Naive thymus-derived CD8-positive, alpha-beta T cell (primary cell): ENCODE measurements around the gene POU2F2. TPM values are rescaled to one million over a fixed set of nuclear protein-coding genes. Genes with fewer than 3 reads are reported as not detected.

ENCODE experiments used
- ATAC-seq, 2 donors: fragments of 150-1000 bp; cut with Tn5 transposase in 1 of 2; sonication (Bioruptor Pico), chemical (Tn5 transposase) in 1 of 2; 1 replicate in 1 of 2; 2 replicates in 1 of 2; pipeline ENCODE4 v1.10.0; 2021; ENCODE audit warnings: mild to moderate bottlenecking in 2 of 2, moderate library complexity in 2 of 2
- POLR2A ChIA-PET: fragments of 350-600 bp; sonication (Branson Sonifier 250); formaldehyde crosslinking; loops from one replicate; lab custom pipeline; 2021; ENCODE audit warnings: antibody characterized with exemption; lab: Charles Lee
- DNase-seq, 10 donors: peaks; one replicate each; pipeline versions ENCODE4 v3.0.0 to v3.0.0-alpha.2; 2020 to 2022
- H3K27ac Mint-ChIP-seq, 10 donors: one replicate each; pipeline ENCODE4 v1.8.0; 2020 to 2022; ENCODE audit warnings: mild to moderate bottlenecking in 10 of 10, mixed read lengths in 10 of 10, moderate library complexity in 4 of 10, inconsistent platforms in 1 of 10
- H3K27me3 Mint-ChIP-seq, 5 donors: one replicate each; pipeline ENCODE4 v1.8.0; 2021 to 2022; ENCODE audit warnings: mixed read lengths in 5 of 5
- H3K36me3 Mint-ChIP-seq, 3 donors: one replicate each; pipeline ENCODE4 v1.8.0; 2020 to 2022; ENCODE audit warnings: mixed read lengths in 3 of 3, mild to moderate bottlenecking in 2 of 3, inconsistent platforms in 1 of 3
- H3K4me1 Mint-ChIP-seq, 4 donors: one replicate each; pipeline ENCODE4 v1.8.0; 2021 to 2022; ENCODE audit warnings: mixed read lengths in 4 of 4
- H3K4me3 Mint-ChIP-seq, 10 donors: one replicate each; pipeline ENCODE4 v1.8.0; 2020 to 2022; ENCODE audit warnings: mild to moderate bottlenecking in 10 of 10, mixed read lengths in 10 of 10, moderate library complexity in 6 of 10, inconsistent platforms in 1 of 10
- H3K9me3 Mint-ChIP-seq, 9 donors: one replicate each; pipeline ENCODE4 v1.8.0; 2020 to 2022; ENCODE audit warnings: mixed read lengths in 9 of 9, mild to moderate bottlenecking in 3 of 9, inconsistent platforms in 1 of 9, moderate library complexity in 1 of 9
- polyA plus RNA-seq, 3 donors: library from polyadenylated mRNA; unstranded; fragments of 300-500 nt; fragmentation: Illumina TruSeq; gene quantifications; one replicate each; pipeline ENCODE4 v1.2.3, GENCODE V29; 2021
- total RNA-seq, 8 experiments: library from RNA in 2 of 8; stranded (reverse) in 2 of 8; gene quantifications; one replicate each; pipeline ENCODE4 v1.2.3 and lab custom pipeline; 2021 to 2026

POU2F2 gene
- total and polyA plus RNA-seq, 5 experiments from 2014 or later, result 2.4 to 88.5 (median 6.6) TPM

DNA sequence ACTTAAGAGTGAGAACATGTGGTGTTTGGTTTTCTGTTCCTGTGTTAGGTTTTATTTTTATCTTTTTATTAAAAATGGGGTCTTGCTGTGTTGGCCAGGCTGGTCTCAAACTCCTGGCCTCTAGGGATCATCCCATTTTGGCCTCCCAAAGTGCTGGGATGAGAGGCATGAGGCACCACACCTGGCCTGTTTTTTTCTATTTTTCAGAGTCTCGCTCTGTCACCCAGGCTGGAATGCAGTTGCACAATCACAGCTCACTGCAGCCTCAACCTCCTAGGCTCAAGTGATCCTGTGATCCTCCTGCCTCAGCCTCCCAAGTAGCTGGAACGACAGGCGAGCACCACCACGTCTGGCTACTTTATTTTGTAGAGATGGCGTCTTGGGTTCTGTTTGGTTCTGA, 48.7 kb downstream of the POU2F2 start:
- Mint-ChIP-seq H3K27me3 (no peaks in the 10 kb centered on the region), H3K27ac (peak overlapping the region in 4 of 10 donors; percentile 15 to 36 (median 24)), H3K9me3 (no peaks in the 10 kb centered on the region), H3K4me1 (peaks cover 9 to 28% (median 15%) of the 10 kb centered on the region in 4 donors), H3K36me3 (peaks cover 0 to 37% (median 2%) of the 10 kb centered on the region in 3 donors), H3K4me3 (no peak overlapping the region)
- no peak for ATAC-seq
- no peak for DNase-seq
- POLR2A ChIA-PET, result no interaction called here

DNA sequence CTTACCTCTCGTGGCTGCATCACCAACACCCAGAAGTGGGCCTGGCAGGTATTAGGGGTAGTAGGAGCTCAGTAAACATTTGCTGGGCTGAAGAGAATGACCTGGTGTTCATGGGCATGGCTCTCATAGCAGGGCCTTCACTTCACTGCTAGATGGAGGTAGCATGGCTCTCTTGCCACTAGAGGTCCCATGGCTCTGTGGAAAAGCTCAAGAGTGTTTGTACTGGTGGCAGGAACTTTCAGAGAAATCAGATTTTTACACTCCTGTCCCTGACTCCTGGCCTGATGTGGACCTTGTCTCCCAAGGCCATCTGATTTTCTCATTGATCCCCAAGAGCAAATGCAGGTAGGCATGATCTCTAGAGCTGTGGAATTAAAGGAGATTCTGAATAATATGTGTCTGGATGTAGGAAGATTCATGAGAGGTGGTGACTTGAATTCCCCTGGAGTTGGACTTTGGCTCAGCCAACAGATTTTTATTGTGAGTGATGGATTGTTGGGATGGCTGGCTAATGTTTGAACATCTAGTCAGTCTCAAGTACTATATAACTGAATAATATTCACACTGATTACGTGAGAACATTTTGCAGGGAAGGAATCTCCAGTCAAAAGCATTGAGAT, 50.6 kb downstream of the POU2F2 start:
- POLR2A ChIA-PET, result interaction anchor here (0.9 to 2.0 kb wide), 3 partner anchors 14 to 161 kb away, joined by 3 to 6 read pairs (median 3); partner anchors contain the start of gene GSK3A
- DNase-seq (no peak), ATAC-seq (peak; percentile 51 to 57)
- Mint-ChIP-seq H3K9me3 (no peaks in the 10 kb centered on the region), H3K4me1 (peaks cover 24 to 34% (median 29%) of the 10 kb centered on the region in 4 donors), H3K36me3 (peaks cover 0 to 43% (median 2%) of the 10 kb centered on the region in 3 donors), H3K27ac (peak overlapping the region; percentile 38 to 88 (median 66)), H3K4me3 (peak overlapping the region in 1 of 10 donors; percentile 39), H3K27me3 (no peaks in the 10 kb centered on the region)

GRCh38 chr19:42080764-42081375, 51.4 kb downstream of the POU2F2 start:
- H3K27ac Mint-ChIP-seq, result peak overlapping the region in 5 of 10 donors; percentile 29 to 88 (median 50)
- peaks cover 0 to 43% (median 2%) of the 10 kb centered on the region in 3 donors for H3K36me3 Mint-ChIP-seq
- no peak overlapping the region for H3K4me3 Mint-ChIP-seq
- H3K9me3 Mint-ChIP-seq, result no peaks in the 10 kb centered on the region
- DNase-seq, result no peak
- peaks cover 27 to 42% (median 34%) of the 10 kb centered on the region in 4 donors for H3K4me1 Mint-ChIP-seq
- POLR2A ChIA-PET, result interaction anchor here (0.9 to 2.0 kb wide), 3 partner anchors 15 to 162 kb away, joined by 3 to 6 read pairs (median 3); partner anchors contain the start of gene GSK3A
- no peak for ATAC-seq
- peaks cover 0 to 1% (median 0%) of the 10 kb centered on the region in 5 donors for H3K27me3 Mint-ChIP-seq

- Mint-ChIP-seq H3K27me3 (peaks cover 0 to 2% (median 0%) of the 10 kb centered on the region in 5 donors), H3K36me3 (peaks cover 0 to 43% (median 2%) of the 10 kb centered on the region in 3 donors), H3K9me3 (no peaks in the 10 kb centered on the region), H3K4me1 (peaks cover 32 to 50% (median 40%) of the 10 kb centered on the region in 4 donors), H3K27ac (peak overlapping the region in 1 of 10 donors; percentile 53), H3K4me3 (peak overlapping the region in 1 of 10 donors; percentile 45)
- DNase-seq, result no peak
- ATAC-seq, result no peak
- POLR2A ChIA-PET, result interaction anchor here (0.9 kb wide), 1 partner anchor 162 kb away, joined by 3 read pairs; the partner anchor contains the start of gene GSK3A
Measured at GRCh38 chr19:42079886-42080763, 52.1 kb downstream of the POU2F2 start.

DNA sequence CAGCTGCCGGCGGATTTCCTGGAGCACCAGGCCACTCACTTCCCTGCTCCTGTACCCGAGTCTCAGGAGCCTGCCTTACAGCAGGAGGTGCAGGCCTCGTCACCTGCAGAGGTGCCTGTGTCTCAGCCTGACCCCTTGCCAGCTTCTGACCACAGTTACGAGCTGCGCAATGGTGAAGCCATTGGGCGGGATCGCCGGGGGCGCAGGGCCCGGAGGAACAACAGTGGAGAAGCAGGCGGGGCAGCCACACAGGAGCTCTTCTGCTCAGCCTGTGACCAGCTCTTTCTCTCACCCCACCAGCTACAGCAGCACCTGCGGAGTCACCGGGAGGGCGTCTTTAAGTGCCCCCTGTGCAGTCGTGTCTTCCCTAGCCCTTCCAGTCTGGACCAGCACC, 53.0 kb downstream of the POU2F2 start:
- Mint-ChIP-seq H3K4me1 (peaks cover 32 to 52% (median 46%) of the 10 kb centered on the region in 4 donors), H3K27me3 (peaks cover 0 to 2% (median 0%) of the 10 kb centered on the region in 5 donors), H3K4me3 (peak overlapping the region in 2 of 10 donors; percentile 15 to 45), H3K36me3 (peaks cover 0 to 43% (median 2%) of the 10 kb centered on the region in 3 donors), H3K9me3 (no peaks in the 10 kb centered on the region), H3K27ac (peak overlapping the region in 4 of 10 donors; percentile 3 to 63 (median 50))
- POLR2A ChIA-PET, result no interaction called here
- DNase-seq (no peak), ATAC-seq (no peak)

- peak overlapping the region in 7 of 10 donors; percentile 39 to 100 (median 90) for H3K27ac Mint-ChIP-seq
Measured at GRCh38 chr19:42078538-42079275, 53.5 kb downstream of the POU2F2 start.

GRCh38 chr19:42078058-42078457, 54.2 kb downstream of the POU2F2 start:
- peak overlapping the region; percentile 20 to 100 (median 95) for H3K27ac Mint-ChIP-seq
- H3K27me3 Mint-ChIP-seq, result peaks cover 0 to 2% (median 0%) of the 10 kb centered on the region in 5 donors
- H3K9me3 Mint-ChIP-seq, result no peaks in the 10 kb centered on the region
- POLR2A ChIA-PET, result no interaction called here
- peaks cover 0 to 40% (median 2%) of the 10 kb centered on the region in 3 donors for H3K36me3 Mint-ChIP-seq
- H3K4me1 Mint-ChIP-seq, result peaks cover 32 to 52% (median 46%) of the 10 kb centered on the region in 4 donors
- H3K4me3 Mint-ChIP-seq, result peak overlapping the region in 9 of 10 donors; percentile 16 to 96 (median 94)
- no peak for ATAC-seq
- no peak for DNase-seq

More at GRCh38 chr19:42078538-42079275, 53.5 kb downstream of the POU2F2 start:
- ATAC-seq, result no peak
- peaks cover 32 to 52% (median 46%) of the 10 kb centered on the region in 4 donors for H3K4me1 Mint-ChIP-seq
- H3K4me3 Mint-ChIP-seq, result peak overlapping the region in 8 of 10 donors; percentile 16 to 96 (median 92)
- POLR2A ChIA-PET, result no interaction called here
- peaks cover 0 to 2% (median 0%) of the 10 kb centered on the region in 5 donors for H3K27me3 Mint-ChIP-seq
- no peak for DNase-seq
- peaks cover 0 to 40% (median 2%) of the 10 kb centered on the region in 3 donors for H3K36me3 Mint-ChIP-seq
- H3K9me3 Mint-ChIP-seq, result no peaks in the 10 kb centered on the region

GRCh38 chr19:42076380-42076944, 55.8 kb downstream of the POU2F2 start:
- Mint-ChIP-seq H3K36me3 (peaks cover 0 to 29% (median 2%) of the 10 kb centered on the region in 3 donors), H3K4me3 (peak overlapping the region; percentile 84 to 96 (median 92)), H3K27me3 (peaks cover 0 to 2% (median 0%) of the 10 kb centered on the region in 5 donors), H3K27ac (peak overlapping the region; percentile 90 to 100 (median 95)), H3K4me1 (peaks cover 28 to 43% (median 41%) of the 10 kb centered on the region in 4 donors), H3K9me3 (no peaks in the 10 kb centered on the region)
- POLR2A ChIA-PET, result interaction anchor here (0.5 to 1.5 kb wide), 13 partner anchors 10 to 641 kb away, joined by 3 to 6 read pairs (median 3); partner anchors contain the start of gene RABAC1
- DNase-seq, result peak in 6 of 10 donors; percentile 15 to 72 (median 34)
- peak in 1 of 2 donors; percentile 5 for ATAC-seq

DNA sequence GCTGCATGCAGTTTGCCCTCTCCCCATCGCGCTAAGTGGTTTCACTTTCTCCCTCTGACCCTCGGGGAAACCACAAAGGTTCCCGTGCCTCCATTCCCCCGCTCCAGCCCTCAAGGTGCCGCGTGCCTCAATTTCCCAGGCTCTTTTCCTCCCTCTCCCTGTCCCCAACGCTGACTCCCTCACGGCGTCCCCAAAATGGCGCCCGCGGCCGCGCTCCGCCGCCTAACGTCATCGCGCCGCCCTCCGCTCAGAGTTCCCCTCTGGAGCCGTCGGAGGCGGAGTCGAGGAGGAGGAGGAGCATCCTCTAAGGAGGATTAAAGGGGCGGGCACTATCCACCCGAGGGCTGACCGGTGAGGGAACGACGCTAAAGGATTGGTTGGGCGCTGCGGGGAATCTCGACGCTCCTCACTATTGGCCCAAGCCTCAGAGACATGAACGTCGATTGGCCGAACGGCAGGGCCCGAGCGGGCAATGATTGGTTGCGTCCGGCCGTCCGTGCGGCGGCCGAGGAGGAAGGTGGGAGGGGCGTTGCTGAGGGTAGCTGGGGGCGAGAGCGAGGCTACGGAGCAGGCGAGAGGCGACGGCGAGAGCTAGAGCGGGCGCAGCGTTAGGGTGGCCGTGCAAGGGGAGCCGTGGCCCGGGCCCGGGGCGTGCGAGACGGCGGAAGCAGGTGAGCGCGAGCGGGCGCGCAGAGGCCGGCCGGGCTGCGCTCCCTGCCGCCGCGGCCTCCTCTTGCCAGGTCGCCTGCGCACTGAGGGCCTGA, 56.4 kb downstream of the POU2F2 start, which contains the start of gene ZNF574:
ZNF574 (plus strand) TSS at position 551 of the 764 bp plus-strand sequence. CDS start 2,441 bp downstream, outside the sequence.
- Mint-ChIP-seq H3K27ac (peak within 1 kb of the TSS; percentile 98 to 100 (median 100)), H3K4me1 (peaks cover 26 to 40% (median 36%) of the 10 kb centered on the region in 4 donors), H3K4me3 (peak within 1 kb of the TSS; percentile 93 to 99 (median 98)), H3K9me3 (no peaks in the 10 kb centered on the region), H3K36me3 (peaks cover 0 to 23% (median 0%) of the 10 kb centered on the region in 3 donors), H3K27me3 (peaks cover 0 to 7% (median 0%) of the 10 kb centered on the region in 5 donors)
- DNase-seq (peak; percentile 92 to 99 (median 97)), ATAC-seq (peak; percentile 94 to 95)
- POLR2A ChIA-PET, result interaction anchor here (0.6 to 1.5 kb wide), 11 partner anchors 11 to 640 kb away, joined by 3 to 6 read pairs (median 3); partner anchors contain the start of gene RABAC1

DNA sequence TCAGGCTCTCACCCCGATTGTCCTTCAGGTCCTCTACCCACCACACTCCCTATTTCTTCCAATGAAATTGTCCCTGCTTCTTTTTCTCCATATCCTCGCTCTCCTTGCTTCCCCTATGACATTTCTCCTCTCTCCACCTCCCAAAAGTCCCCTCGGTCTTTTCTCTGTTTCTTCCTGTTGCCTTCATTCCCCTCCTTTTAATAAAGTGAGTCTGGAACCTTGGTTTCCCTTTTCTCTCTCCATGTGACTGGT, 57.0 kb downstream of the POU2F2 start:
- ATAC-seq (peak; percentile 2 to 3), DNase-seq (peak in 1 of 10 donors; percentile 31)
- H3K36me3 Mint-ChIP-seq, result peaks cover 0 to 19% (median 0%) of the 10 kb centered on the region in 3 donors
- H3K4me3 Mint-ChIP-seq, result peak overlapping the region; percentile 93 to 99 (median 98)
- POLR2A ChIA-PET, result interaction anchor here (0.6 kb wide), 2 partner anchors 110 to 175 kb away, joined by 3 to 4 read pairs; no protein-coding TSS in a partner anchor
- H3K27me3 Mint-ChIP-seq, result peaks cover 0 to 9% (median 0%) of the 10 kb centered on the region in 5 donors
- peaks cover 29 to 40% (median 36%) of the 10 kb centered on the region in 4 donors for H3K4me1 Mint-ChIP-seq
- peak overlapping the region; percentile 98 to 100 (median 100) for H3K27ac Mint-ChIP-seq
- H3K9me3 Mint-ChIP-seq, result no peaks in the 10 kb centered on the region
